GM13977 (cell line): ENCODE data around the gene TAF5.

Experiments used
- DNase-seq: peaks from one replicate; pipeline ENCODE4 v3.0.0; 2012; ENCODE audit warnings: low spot score
- in situ Hi-C: fragments of 300-500 bp; cut with MboI; formaldehyde crosslinking; loops from one replicate; pipeline ENCODE4 v1.12.0; 2022; ENCODE audit warnings: low sequenced_read_pairs, low pct_unique_long_range_greater_than_20kb, mixed read lengths, inconsistent platforms; ENCODE audit not compliant: unreplicated experiment
- TF ChIP-seq, protein P1 (sequence below): IDR thresholded peaks from 2 replicates; pipeline ENCODE4 v1.5.1; 2012; ENCODE audit warnings: mild to moderate bottlenecking, control low read depth; ENCODE audit not compliant: insufficient read depth; ENCODE audit errors: extremely low read depth, missing control alignments

Gene TAF5

GRCh38 chr10:103367782-103368518 is at the start of gene TAF5:
Gene TAF5, plus strand, starts transcription at chr10:103367976. Its CDS starts 14 bp downstream, at chr10:103367990.
- peak; percentile 93 for DNase-seq
- in situ Hi-C loops: no loop called here
- TF ChIP-seq, protein P1, sequence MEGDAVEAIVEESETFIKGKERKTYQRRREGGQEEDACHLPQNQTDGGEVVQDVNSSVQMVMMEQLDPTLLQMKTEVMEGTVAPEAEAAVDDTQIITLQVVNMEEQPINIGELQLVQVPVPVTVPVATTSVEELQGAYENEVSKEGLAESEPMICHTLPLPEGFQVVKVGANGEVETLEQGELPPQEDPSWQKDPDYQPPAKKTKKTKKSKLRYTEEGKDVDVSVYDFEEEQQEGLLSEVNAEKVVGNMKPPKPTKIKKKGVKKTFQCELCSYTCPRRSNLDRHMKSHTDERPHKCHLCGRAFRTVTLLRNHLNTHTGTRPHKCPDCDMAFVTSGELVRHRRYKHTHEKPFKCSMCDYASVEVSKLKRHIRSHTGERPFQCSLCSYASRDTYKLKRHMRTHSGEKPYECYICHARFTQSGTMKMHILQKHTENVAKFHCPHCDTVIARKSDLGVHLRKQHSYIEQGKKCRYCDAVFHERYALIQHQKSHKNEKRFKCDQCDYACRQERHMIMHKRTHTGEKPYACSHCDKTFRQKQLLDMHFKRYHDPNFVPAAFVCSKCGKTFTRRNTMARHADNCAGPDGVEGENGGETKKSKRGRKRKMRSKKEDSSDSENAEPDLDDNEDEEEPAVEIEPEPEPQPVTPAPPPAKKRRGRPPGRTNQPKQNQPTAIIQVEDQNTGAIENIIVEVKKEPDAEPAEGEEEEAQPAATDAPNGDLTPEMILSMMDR: no peak

- TF ChIP-seq, protein P1: no peak
- in situ Hi-C loops: no loop called here
- DNase-seq: no peak
Measured at GRCh38 chr10:103327906-103328305, 39.9 kb upstream of the TAF5 start.

GRCh38 chr10:103333934-103334520 is 33.7 kb upstream of the TAF5 start:
- peak; percentile 42 for DNase-seq
- TF ChIP-seq, protein P1: peak; percentile 58
- in situ Hi-C loops: no loop called here

- in situ Hi-C loops: no loop called here
Measured at GRCh38 chr10:103334567-103334966, 33.2 kb upstream of the TAF5 start.

GRCh38 chr10:103336370-103336769 is 31.4 kb upstream of the TAF5 start:
- TF ChIP-seq, protein P1: no peak
- no peak for DNase-seq
- in situ Hi-C loops: no loop called here

More at GRCh38 chr10:103334567-103334966, 33.2 kb upstream of the TAF5 start:
- TF ChIP-seq, protein P1: no peak
- no peak for DNase-seq

GRCh38 chr10:103350175-103350516 is 17.6 kb upstream of the TAF5 start:
- in situ Hi-C loops: no loop called here
- no peak for DNase-seq
- TF ChIP-seq, protein P1: no peak
